Progenitor cell of endocrine pancreas (in vitro differentiated cells): ENCODE data around the gene DRD3. TPM values are rescaled to one million over a fixed set of nuclear protein-coding genes. Genes with fewer than 3 reads are reported as not detected.

Experiments
- DNase-seq: peaks from one replicate; pipeline ENCODE4 v3.0.0; 2021; ENCODE audit warnings: low spot score; ENCODE audit not compliant: unreplicated experiment
- H3K27ac Mint-ChIP-seq: 2 replicates; pipeline ENCODE4 v1.8.0; 2021; ENCODE audit warnings: mild to moderate bottlenecking, moderate library complexity, mixed read lengths
- H3K27me3 Mint-ChIP-seq: 2 replicates; pipeline ENCODE4 v1.8.0; 2021; ENCODE audit warnings: mixed read lengths
- H3K36me3 Mint-ChIP-seq: 2 replicates; pipeline ENCODE4 v1.8.0; 2022; ENCODE audit warnings: mixed read lengths; ENCODE audit not compliant: insufficient read depth
- H3K4me1 Mint-ChIP-seq: 2 replicates; pipeline ENCODE4 v1.8.0; 2021; ENCODE audit warnings: low read depth, mixed read lengths
- H3K4me3 Mint-ChIP-seq: 2 replicates; pipeline ENCODE4 v1.8.0; 2021; ENCODE audit warnings: low read depth, mild to moderate bottlenecking, moderate library complexity, mixed read lengths
- H3K9me3 Mint-ChIP-seq: 2 replicates; pipeline ENCODE4 v1.8.0; 2021; ENCODE audit warnings: low read depth, mixed read lengths
- total RNA-seq: library from RNA; stranded (reverse); gene quantifications from 2 replicates; pipeline ENCODE4 v1.2.1, GENCODE V29; 2021
- TF ChIP-seq, protein P1 (sequence below): fragments of 200-600 bp; sonication (generic); IDR thresholded peaks from one replicate; pipeline ENCODE4 v1.5.0; 2021; ENCODE audit warnings: antibody characterized with exemption, mild to moderate bottlenecking; ENCODE audit not compliant: unreplicated experiment

DRD3 gene
- total RNA-seq, 1 donor from 2014 or later = not detected

DNA sequence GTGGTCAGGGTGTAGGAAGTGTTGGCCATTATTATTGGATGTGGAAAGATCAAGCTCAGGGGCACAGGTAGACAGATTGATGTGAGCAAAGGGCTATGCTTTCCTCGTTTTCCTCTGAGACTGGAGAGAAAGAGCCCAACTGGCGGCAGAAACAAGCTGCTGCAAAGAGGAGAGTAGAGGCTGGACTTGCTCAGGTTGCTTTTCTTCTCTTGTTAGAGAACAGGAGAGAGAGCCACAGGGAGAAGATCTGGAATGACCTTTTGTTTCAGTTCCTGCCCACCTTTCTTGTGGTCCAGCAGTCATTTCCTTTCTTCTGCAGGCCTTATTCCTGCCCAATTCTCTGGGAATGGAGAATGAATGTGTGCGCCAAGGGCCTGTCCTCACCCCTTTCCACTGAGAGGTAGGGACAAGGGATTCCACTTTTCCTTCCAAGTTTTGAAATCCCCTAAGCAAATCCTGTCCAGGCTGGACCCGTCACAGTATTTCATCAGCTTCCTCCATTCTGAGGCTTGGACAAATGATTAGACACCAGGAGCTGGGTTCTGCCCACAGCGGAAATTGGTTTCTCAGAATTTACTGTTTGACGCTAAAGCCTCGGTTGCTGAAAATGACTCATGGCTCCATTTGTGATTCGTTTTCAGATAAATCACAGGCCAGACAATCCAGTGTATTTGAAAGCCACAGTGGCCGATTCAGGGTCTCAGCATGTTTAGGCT is 42.5 kb upstream of the DRD3 start:
- Mint-ChIP-seq H3K27ac (no peak overlapping the region), H3K36me3 (no peaks in the 10 kb centered on the region), H3K4me3 (no peak overlapping the region)

GRCh38 chr3:114219741-114220140 is 40.9 kb upstream of the DRD3 start:
- Mint-ChIP-seq H3K9me3 (no peaks in the 10 kb centered on the region), H3K4me3 (no peak overlapping the region), H3K27me3 (no peaks in the 10 kb centered on the region), H3K36me3 (no peaks in the 10 kb centered on the region), H3K4me1 (no peaks in the 10 kb centered on the region), H3K27ac (no peak overlapping the region)
- TF ChIP-seq, protein P1, sequence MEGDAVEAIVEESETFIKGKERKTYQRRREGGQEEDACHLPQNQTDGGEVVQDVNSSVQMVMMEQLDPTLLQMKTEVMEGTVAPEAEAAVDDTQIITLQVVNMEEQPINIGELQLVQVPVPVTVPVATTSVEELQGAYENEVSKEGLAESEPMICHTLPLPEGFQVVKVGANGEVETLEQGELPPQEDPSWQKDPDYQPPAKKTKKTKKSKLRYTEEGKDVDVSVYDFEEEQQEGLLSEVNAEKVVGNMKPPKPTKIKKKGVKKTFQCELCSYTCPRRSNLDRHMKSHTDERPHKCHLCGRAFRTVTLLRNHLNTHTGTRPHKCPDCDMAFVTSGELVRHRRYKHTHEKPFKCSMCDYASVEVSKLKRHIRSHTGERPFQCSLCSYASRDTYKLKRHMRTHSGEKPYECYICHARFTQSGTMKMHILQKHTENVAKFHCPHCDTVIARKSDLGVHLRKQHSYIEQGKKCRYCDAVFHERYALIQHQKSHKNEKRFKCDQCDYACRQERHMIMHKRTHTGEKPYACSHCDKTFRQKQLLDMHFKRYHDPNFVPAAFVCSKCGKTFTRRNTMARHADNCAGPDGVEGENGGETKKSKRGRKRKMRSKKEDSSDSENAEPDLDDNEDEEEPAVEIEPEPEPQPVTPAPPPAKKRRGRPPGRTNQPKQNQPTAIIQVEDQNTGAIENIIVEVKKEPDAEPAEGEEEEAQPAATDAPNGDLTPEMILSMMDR = no peak
- no peak for DNase-seq

More for the DNA sequence above, 42.5 kb upstream of the DRD3 start:
- Mint-ChIP-seq H3K9me3 (peaks cover 9% of the 10 kb centered on the region), H3K27me3 (no peaks in the 10 kb centered on the region), H3K4me1 (no peaks in the 10 kb centered on the region)
- DNase-seq = no peak
- TF ChIP-seq, protein P1 = no peak

DNA sequence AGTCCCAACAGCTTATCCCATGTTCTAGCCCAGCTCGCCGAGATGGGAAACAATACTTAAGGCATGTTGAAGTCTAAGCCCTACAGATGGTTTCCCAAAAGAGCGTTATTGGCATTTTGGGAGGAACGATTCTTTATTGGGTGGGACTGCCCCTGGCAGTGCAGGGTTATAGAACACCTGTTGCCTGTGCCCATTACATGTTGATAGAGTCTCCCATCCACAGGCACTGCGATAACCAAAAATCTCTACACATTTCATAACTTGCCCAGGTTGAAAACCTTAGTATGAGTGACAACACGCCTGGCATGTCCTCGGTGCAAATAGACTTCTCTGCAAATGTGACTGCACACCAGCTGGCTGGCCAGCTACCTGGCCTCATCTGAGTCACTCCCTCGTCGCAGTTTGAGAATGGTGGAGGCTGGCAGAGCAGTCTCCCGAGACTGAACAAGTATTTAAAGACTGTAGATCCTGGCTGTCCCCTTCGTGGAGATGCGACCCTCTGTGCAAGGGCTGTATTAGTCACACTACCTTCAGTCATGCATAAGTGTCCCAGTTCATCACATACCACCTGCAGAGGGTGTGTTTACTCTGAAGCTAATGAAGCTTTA is 39.8 kb upstream of the DRD3 start:
- Mint-ChIP-seq H3K36me3 (no peaks in the 10 kb centered on the region), H3K9me3 (no peaks in the 10 kb centered on the region), H3K4me1 (no peaks in the 10 kb centered on the region), H3K27ac (no peak overlapping the region), H3K4me3 (no peak overlapping the region), H3K27me3 (no peaks in the 10 kb centered on the region)
- TF ChIP-seq, protein P1 = no peak
- DNase-seq = no peak

DNA sequence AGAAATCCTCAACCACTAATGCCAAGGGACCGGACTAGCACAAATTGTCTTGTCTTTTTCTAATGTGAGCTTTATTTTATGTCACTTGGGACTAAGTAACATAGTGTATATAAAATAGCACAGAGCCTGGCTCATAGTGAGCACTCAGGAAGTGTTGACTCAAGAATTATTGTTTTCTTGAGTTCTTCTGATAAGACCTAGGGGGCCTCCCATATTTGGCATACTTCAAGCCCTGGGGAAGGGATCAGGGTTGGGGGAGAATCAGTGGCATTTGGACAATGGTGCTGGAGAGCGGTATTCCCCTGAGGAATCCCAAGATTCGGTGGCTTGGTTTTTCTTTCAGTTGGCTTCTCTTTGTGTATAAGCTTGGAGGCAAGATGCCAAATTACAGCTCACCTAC is 39.2 kb upstream of the DRD3 start:
- Mint-ChIP-seq H3K4me3 (no peak overlapping the region), H3K9me3 (no peaks in the 10 kb centered on the region), H3K27me3 (no peaks in the 10 kb centered on the region), H3K4me1 (no peaks in the 10 kb centered on the region), H3K36me3 (no peaks in the 10 kb centered on the region), H3K27ac (no peak overlapping the region)
- no peak for DNase-seq
- TF ChIP-seq, protein P1 = no peak

- no peak overlapping the region for H3K4me3 Mint-ChIP-seq
- DNase-seq = no peak
- H3K27me3 Mint-ChIP-seq = peaks cover 4% of the 10 kb centered on the region
- H3K27ac Mint-ChIP-seq = no peak overlapping the region
- H3K36me3 Mint-ChIP-seq = no peaks in the 10 kb centered on the region
- H3K4me1 Mint-ChIP-seq = no peaks in the 10 kb centered on the region
- TF ChIP-seq, protein P1 = no peak
- H3K9me3 Mint-ChIP-seq = no peaks in the 10 kb centered on the region
Measured at GRCh38 chr3:114217266-114217665, 38.4 kb upstream of the DRD3 start.
